Liver (tissue), 9 donors: ENCODE results near the gene GOLGA1. TPM values are rescaled to one million over a fixed set of nuclear protein-coding genes. Genes with fewer than 3 reads are reported as not detected.

Source experiments
- DNase-seq: peaks from one replicate; pipeline ENCODE4 v3.0.0-alpha.2; 2017; ENCODE audit warnings: low spot score
- H3K27ac ChIP-seq, 2 donors: one replicate each; pipeline ENCODE4 v1.7.0; 2013; ENCODE audit warnings: inconsistent platforms in 2 of 2, low read length in 2 of 2, control low read depth in 1 of 2, low read depth in 1 of 2, mild to moderate bottlenecking in 1 of 2
- H3K27me3 ChIP-seq, 4 donors: one replicate each; pipeline versions ENCODE4 v1.6.1 to v1.7.0; 2013; ENCODE audit warnings: low read length in 3 of 4, inconsistent platforms in 1 of 4, mild to moderate bottlenecking in 1 of 4, moderate library complexity in 1 of 4; ENCODE audit not compliant: control insufficient read depth in 4 of 4, insufficient read depth in 4 of 4
- H3K36me3 ChIP-seq, 4 donors: one replicate each; pipeline versions ENCODE4 v1.6.1 to v1.7.0; 2013; ENCODE audit warnings: low read length in 3 of 4, mild to moderate bottlenecking in 3 of 4, low read depth in 1 of 4, moderate library complexity in 1 of 4; ENCODE audit not compliant: control insufficient read depth in 4 of 4, insufficient read depth in 3 of 4
- H3K4me1 ChIP-seq, 4 donors: one replicate each; pipeline versions ENCODE4 v1.6.1 to v1.7.0; 2013; ENCODE audit warnings: low read length in 3 of 4, mild to moderate bottlenecking in 3 of 4, moderate library complexity in 1 of 4; ENCODE audit not compliant: control insufficient read depth in 4 of 4, insufficient read depth in 4 of 4
- H3K4me3 ChIP-seq, 3 donors: one replicate each; pipeline versions ENCODE4 v1.6.1 to v1.7.0; 2013; ENCODE audit warnings: low read length in 3 of 3, control low read depth in 1 of 3, low read depth in 1 of 3, mild to moderate bottlenecking in 1 of 3
- H3K9ac ChIP-seq, 2 donors: one replicate each; pipeline ENCODE4 v1.7.0; 2013; ENCODE audit warnings: low read length in 2 of 2, mild to moderate bottlenecking in 2 of 2, moderate library complexity in 2 of 2, control low read depth in 1 of 2, low read depth in 1 of 2
- H3K9me3 ChIP-seq, 4 donors: one replicate each; pipeline versions ENCODE4 v1.6.1 to v1.7.0; 2013; ENCODE audit warnings: low read length in 3 of 4; ENCODE audit not compliant: control insufficient read depth in 4 of 4
- ATF3 ChIP-seq: IDR thresholded peaks from 2 replicates; pipeline ENCODE4 v1.6.1; 2016; ENCODE audit warnings: antibody characterized with exemption
- CTCF ChIP-seq: fragments of 150-350 bp; IDR thresholded peaks from 2 replicates; pipeline ENCODE4 v1.5.1; 2017; ENCODE audit warnings: improper control_type of control experiment, low read depth, low read length; ENCODE audit not compliant: missing input control
- EGR1 ChIP-seq, 2 donors: IDR thresholded peaks; 2 replicates each; pipeline ENCODE4 v1.6.1; 2016 to 2018; ENCODE audit warnings: antibody characterized with exemption in 2 of 2, low read depth in 2 of 2
- FOXA1 ChIP-seq: IDR thresholded peaks from 2 replicates; pipeline ENCODE4 v1.6.1; 2016; ENCODE audit warnings: antibody characterized with exemption
- FOXA2 ChIP-seq: IDR thresholded peaks from 2 replicates; pipeline ENCODE4 v1.6.1; 2016; ENCODE audit warnings: antibody characterized with exemption
- GABPA ChIP-seq, 2 donors: IDR thresholded peaks in 1 of 2; conservative IDR thresholded peaks in 1 of 2; 2 replicates each; pipeline ENCODE4 v1.6.1; 2016; ENCODE audit warnings: antibody characterized with exemption in 2 of 2, mild to moderate bottlenecking in 1 of 2, moderate library complexity in 1 of 2
- HNF4A ChIP-seq, 2 donors: conservative IDR thresholded peaks; 2 replicates each; pipeline ENCODE4 v1.6.1; 2016; ENCODE audit warnings: antibody characterized with exemption in 2 of 2, mild to moderate bottlenecking in 2 of 2
- HNF4G ChIP-seq: IDR thresholded peaks from 2 replicates; pipeline ENCODE4 v1.6.1; 2016; ENCODE audit warnings: antibody characterized with exemption
- JUND ChIP-seq, 2 donors: IDR thresholded peaks; 2 replicates each; pipeline ENCODE4 v1.6.1; 2016; ENCODE audit warnings: antibody characterized with exemption in 2 of 2
- NR2F2 ChIP-seq: IDR thresholded peaks from 2 replicates; pipeline ENCODE4 v1.6.1; 2016; ENCODE audit warnings: antibody characterized with exemption
- RAD21 ChIP-seq, 2 donors: IDR thresholded peaks; 2 replicates each; pipeline ENCODE4 v1.6.1; 2016; ENCODE audit warnings: antibody characterized with exemption in 2 of 2, mild to moderate bottlenecking in 2 of 2
- REST ChIP-seq: IDR thresholded peaks from 2 replicates; pipeline ENCODE4 v1.6.1; 2016; ENCODE audit warnings: antibody characterized with exemption, mild to moderate bottlenecking
- RXRA ChIP-seq, 2 donors: IDR thresholded peaks; 2 replicates each; pipeline ENCODE4 v1.6.1; 2017 to 2018; ENCODE audit warnings: antibody characterized with exemption in 2 of 2, mild to moderate bottlenecking in 1 of 2
- SP1 ChIP-seq: IDR thresholded peaks from 2 replicates; pipeline ENCODE4 v1.6.1; 2018; ENCODE audit warnings: antibody characterized with exemption, mild to moderate bottlenecking
- TAF1 ChIP-seq: conservative IDR thresholded peaks from 2 replicates; pipeline ENCODE4 v1.6.1; 2016; ENCODE audit warnings: antibody characterized with exemption, mild to moderate bottlenecking
- YY1 ChIP-seq: IDR thresholded peaks from 2 replicates; pipeline ENCODE4 v1.6.1; 2016; ENCODE audit warnings: antibody characterized with exemption, mild to moderate bottlenecking
- WGBS: extraction: QIAGEN DNeasy Blood & Tissue Kit; methylation state at CpG from one replicate; pipeline ENCODE4 v1.1.7; 2013; 5-methylcytosine and 5-hydroxymethylcytosine counted together
- polyA plus RNA-seq, 2 donors: library from polyadenylated mRNA; stranded (reverse) in 1 of 2; unstranded in 1 of 2; fragments of 200-250 nt in 1 of 2; fragments of >200 nt in 1 of 2; fragmentation: Nextera tagmentation in 1 of 2; extraction: Ambion mirVana in 1 of 2; gene quantifications; one replicate each; pipeline versions ENCODE4 v1.2.1 to v1.2.3, GENCODE V29; 2013 to 2015
- total RNA-seq, 2 donors: library from RNA; depleted of rRNA; stranded (reverse); fragments of >200 nt; gene quantifications; one replicate each; pipeline ENCODE4 v1.2.3, GENCODE V29; 2014
- TF ChIP-seq, protein P1 (sequence below): IDR thresholded peaks from 2 replicates; pipeline ENCODE4 v1.6.1; 2016; ENCODE audit warnings: antibody characterized with exemption
- TF ChIP-seq, protein P2 (sequence below): IDR thresholded peaks from 2 replicates; pipeline ENCODE4 v1.6.1; 2016; ENCODE audit warnings: antibody characterized with exemption
- donor health status: healthy.
- donor health status: healthy.
- donor health status: healthy.
- donor health status: healthy.
- donor health status: healthy.

The GOLGA1 gene
- total and polyA plus RNA-seq, 4 donors, result 5.9 to 17.6 (median 8.9) TPM

DNA sequence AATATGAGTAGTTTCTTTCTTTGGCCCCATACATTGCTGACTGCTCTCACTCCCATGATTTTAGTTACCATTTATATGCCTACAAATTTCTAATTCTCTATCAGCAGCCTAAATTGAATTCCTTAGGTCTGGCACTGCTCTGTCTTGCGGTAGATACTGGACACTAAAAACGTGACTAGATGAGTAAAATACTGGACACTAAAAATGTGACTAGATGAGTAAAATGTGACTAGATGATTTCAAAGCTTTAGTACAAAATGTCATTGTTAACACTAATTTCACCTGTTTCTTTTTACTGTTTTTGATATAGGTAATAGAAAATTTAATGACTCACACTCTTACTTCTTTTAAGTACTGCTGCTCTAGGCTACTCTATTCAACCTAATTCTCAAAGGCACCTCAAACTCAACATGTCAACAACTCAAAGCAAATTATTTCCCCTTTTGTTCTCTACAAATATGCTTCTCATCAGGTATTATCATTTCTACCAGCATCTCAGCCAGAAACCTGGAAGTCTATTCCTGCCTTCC lies 31.4 kb upstream of the GOLGA1 start:
- Histone ChIP-seq H3K9me3 (no peaks in the 10 kb centered on the region), H3K27ac (no peak overlapping the region), H3K9ac (no peak overlapping the region), H3K27me3 (no peaks in the 10 kb centered on the region), H3K4me1 (no peaks in the 10 kb centered on the region), H3K4me3 (no peak overlapping the region), H3K36me3 (peaks cover 0 to 3% (median 1%) of the 10 kb centered on the region in 4 donors)
- TF ChIP-seq NR2F2, result no peak
- TF ChIP-seq SP1, result no peak
- no peak for TF ChIP-seq FOXA2
- 94% methylated on average over 2 of the region's 2 CpGs for WGBS
- no peak for DNase-seq

GRCh38 chr9:124969401-124969800 lies 28.5 kb upstream of the GOLGA1 start:
- no peak for TF ChIP-seq HNF4A (conservative IDR thresholded peaks at IDR 0.05)
- no peak for TF ChIP-seq JUND (IDR thresholded peaks at IDR 0.05)
- no peak for TF ChIP-seq RXRA (IDR thresholded peaks at IDR 0.05)
- TF ChIP-seq RAD21 (IDR thresholded peaks at IDR 0.05), result no peak
- no peak for TF ChIP-seq GABPA (IDR thresholded peaks at IDR 0.05 in 1 of 2, conservative IDR thresholded peaks at IDR 0.05 in 1 of 2)
- TF ChIP-seq CTCF, result no peak
- TF ChIP-seq FOXA2, result no peak
- TF ChIP-seq EGR1 (IDR thresholded peaks at IDR 0.05; ENCODE audit: low read depth in 2 of 2), result no peak
- no peak overlapping the region for H3K9ac ChIP-seq
- no peaks in the 10 kb centered on the region for H3K9me3 ChIP-seq
- H3K27ac ChIP-seq, result no peak overlapping the region
- 90% methylated on average over 2 of the region's 2 CpGs for WGBS
- H3K36me3 ChIP-seq, result peaks cover 0 to 3% (median 1%) of the 10 kb centered on the region in 4 donors
- no peak for DNase-seq
- H3K4me3 ChIP-seq, result no peak overlapping the region
- H3K27me3 ChIP-seq, result no peaks in the 10 kb centered on the region
- no peaks in the 10 kb centered on the region for H3K4me1 ChIP-seq

GRCh38 chr9:124968238-124968637 lies 27.4 kb upstream of the GOLGA1 start:
- no peak overlapping the region for H3K9ac ChIP-seq
- DNase-seq, result no peak
- H3K27ac ChIP-seq, result no peak overlapping the region
- no peak overlapping the region for H3K4me3 ChIP-seq
- TF ChIP-seq, protein P1, sequence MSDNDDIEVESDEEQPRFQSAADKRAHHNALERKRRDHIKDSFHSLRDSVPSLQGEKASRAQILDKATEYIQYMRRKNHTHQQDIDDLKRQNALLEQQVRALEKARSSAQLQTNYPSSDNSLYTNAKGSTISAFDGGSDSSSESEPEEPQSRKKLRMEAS, result no peak
- TF ChIP-seq RXRA (IDR thresholded peaks at IDR 0.05) (no peak), SP1 (no peak), ATF3 (no peak), YY1 (no peak), TAF1 (no peak), HNF4G (no peak), REST (no peak), FOXA1 (no peak), EGR1 (IDR thresholded peaks at IDR 0.05; ENCODE audit: low read depth in 2 of 2) (no peak), JUND (IDR thresholded peaks at IDR 0.05) (no peak), NR2F2 (no peak), FOXA2 (no peak), RAD21 (IDR thresholded peaks at IDR 0.05) (no peak), GABPA (IDR thresholded peaks at IDR 0.05 in 1 of 2, conservative IDR thresholded peaks at IDR 0.05 in 1 of 2) (no peak), HNF4A (conservative IDR thresholded peaks at IDR 0.05) (no peak)
- TF ChIP-seq, protein P2, sequence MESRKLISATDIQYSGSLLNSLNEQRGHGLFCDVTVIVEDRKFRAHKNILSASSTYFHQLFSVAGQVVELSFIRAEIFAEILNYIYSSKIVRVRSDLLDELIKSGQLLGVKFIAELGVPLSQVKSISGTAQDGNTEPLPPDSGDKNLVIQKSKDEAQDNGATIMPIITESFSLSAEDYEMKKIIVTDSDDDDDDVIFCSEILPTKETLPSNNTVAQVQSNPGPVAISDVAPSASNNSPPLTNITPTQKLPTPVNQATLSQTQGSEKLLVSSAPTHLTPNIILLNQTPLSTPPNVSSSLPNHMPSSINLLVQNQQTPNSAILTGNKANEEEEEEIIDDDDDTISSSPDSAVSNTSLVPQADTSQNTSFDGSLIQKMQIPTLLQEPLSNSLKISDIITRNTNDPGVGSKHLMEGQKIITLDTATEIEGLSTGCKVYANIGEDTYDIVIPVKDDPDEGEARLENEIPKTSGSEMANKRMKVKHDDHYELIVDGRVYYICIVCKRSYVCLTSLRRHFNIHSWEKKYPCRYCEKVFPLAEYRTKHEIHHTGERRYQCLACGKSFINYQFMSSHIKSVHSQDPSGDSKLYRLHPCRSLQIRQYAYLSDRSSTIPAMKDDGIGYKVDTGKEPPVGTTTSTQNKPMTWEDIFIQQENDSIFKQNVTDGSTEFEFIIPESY, result no peak
- H3K4me1 ChIP-seq, result no peaks in the 10 kb centered on the region
- 97% methylated on average over 9 of the region's 9 CpGs for WGBS
- peaks cover 0 to 3% (median 1%) of the 10 kb centered on the region in 4 donors for H3K36me3 ChIP-seq
- H3K9me3 ChIP-seq, result no peaks in the 10 kb centered on the region
- H3K27me3 ChIP-seq, result no peaks in the 10 kb centered on the region
